ENCODE data around the gene REL.

REL gene

DNA sequence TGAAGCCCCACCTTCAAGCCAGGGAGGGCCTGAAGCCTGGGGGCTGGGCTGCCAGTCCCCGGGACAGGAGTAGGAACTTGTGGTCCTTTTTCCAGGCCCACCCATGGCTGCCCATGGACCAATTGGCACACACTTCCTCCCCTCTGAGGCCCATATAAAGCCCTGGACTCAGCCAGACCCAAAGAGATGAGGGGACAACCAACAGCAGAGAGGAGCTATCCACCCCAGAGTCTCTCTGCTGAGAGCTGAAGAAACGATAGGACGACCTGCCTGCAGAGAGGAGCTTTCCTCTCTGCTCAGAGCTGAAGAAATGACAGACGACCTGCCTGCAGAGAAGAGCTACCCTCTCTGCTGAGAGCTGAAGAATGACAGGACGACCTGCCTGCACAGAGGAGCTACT, 92.3 kb downstream of the REL start:
- no peak for DNase-seq (ENCODE audit: extremely low spot score)
- TF ChIP-seq NFRKB (IDR thresholded peaks at IDR 0.05) (no peak), FOXM1 (IDR thresholded peaks at IDR 0.05; ENCODE audit: borderline replicate concordance) (no peak), SUZ12 (IDR thresholded peaks at IDR 0.05) (no peak), L3MBTL2 (conservative IDR thresholded peaks at IDR 0.05) (no peak), ZNF384 (IDR thresholded peaks at IDR 0.05) (no peak), LEF1 (IDR thresholded peaks at IDR 0.05; ENCODE audit: borderline replicate concordance) (no peak), SP1 (IDR thresholded peaks at IDR 0.05) (no peak), ARNT (IDR thresholded peaks at IDR 0.05) (no peak), ELF4 (IDR thresholded peaks at IDR 0.05) (no peak), CTBP1 (IDR thresholded peaks at IDR 0.05; ENCODE audit: borderline replicate concordance) (no peak)
- TF ChIP-seq, protein P1, sequence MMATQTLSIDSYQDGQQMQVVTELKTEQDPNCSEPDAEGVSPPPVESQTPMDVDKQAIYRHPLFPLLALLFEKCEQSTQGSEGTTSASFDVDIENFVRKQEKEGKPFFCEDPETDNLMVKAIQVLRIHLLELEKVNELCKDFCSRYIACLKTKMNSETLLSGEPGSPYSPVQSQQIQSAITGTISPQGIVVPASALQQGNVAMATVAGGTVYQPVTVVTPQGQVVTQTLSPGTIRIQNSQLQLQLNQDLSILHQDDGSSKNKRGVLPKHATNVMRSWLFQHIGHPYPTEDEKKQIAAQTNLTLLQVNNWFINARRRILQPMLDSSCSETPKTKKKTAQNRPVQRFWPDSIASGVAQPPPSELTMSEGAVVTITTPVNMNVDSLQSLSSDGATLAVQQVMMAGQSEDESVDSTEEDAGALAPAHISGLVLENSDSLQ (IDR thresholded peaks at IDR 0.05), result no peak
- POLR2A ChIA-PET, result no interaction called here
- CTCF ChIA-PET, result interaction anchor here (0.6 to 0.7 kb wide), 2 partner anchors 10 to 27 kb away, joined by 3 to 5 read pairs; no protein-coding TSS in a partner anchor

DNA sequence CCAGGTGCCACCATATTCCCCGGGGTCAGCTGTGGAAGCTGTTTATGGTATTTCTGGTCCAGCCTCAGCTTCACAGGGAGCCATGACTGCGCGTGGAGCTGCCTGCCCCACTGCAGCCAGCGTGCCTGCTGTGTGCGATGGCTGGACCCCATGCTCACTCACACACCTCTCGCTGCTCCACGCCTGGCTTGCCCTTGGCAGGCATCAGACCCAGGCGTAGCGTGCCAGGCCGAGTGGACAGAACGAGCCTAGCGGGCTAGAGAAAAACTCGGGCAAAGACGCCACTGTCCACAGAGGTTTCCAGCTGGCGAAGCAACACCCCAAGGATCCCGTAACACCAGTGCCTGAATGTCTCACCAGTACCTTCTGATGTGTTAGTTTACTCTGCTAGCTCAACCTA, 93.3 kb downstream of the REL start:
- POLR2A ChIA-PET, result no interaction called here
- no peak for DNase-seq (ENCODE audit: extremely low spot score)
- TF ChIP-seq HDGF (IDR thresholded peaks at IDR 0.05; ENCODE audit: borderline replicate concordance), result no peak
- no peak for TF ChIP-seq FOXK2 (IDR thresholded peaks at IDR 0.05)
- no peak for TF ChIP-seq SP1 (IDR thresholded peaks at IDR 0.05)
- TF ChIP-seq CTBP1 (IDR thresholded peaks at IDR 0.05; ENCODE audit: borderline replicate concordance), result no peak
- TF ChIP-seq NFRKB (IDR thresholded peaks at IDR 0.05), result no peak
- TF ChIP-seq ELF4 (IDR thresholded peaks at IDR 0.05), result no peak
- TF ChIP-seq LEF1 (IDR thresholded peaks at IDR 0.05; ENCODE audit: borderline replicate concordance), result no peak
- no peak for TF ChIP-seq TARDBP (IDR thresholded peaks at IDR 0.05)
- TF ChIP-seq, protein P1 (IDR thresholded peaks at IDR 0.05), result no peak
- TF ChIP-seq ARNT (IDR thresholded peaks at IDR 0.05), result no peak
- no peak for TF ChIP-seq FOXM1 (IDR thresholded peaks at IDR 0.05; ENCODE audit: borderline replicate concordance)
- TF ChIP-seq BHLHE40 (IDR thresholded peaks at IDR 0.05; ENCODE audit: borderline replicate concordance), result no peak
- TF ChIP-seq L3MBTL2 (conservative IDR thresholded peaks at IDR 0.05), result no peak
- TF ChIP-seq FOXA1 (IDR thresholded peaks at IDR 0.05), result no peak
- no peak for TF ChIP-seq SUZ12 (IDR thresholded peaks at IDR 0.05)
- TF ChIP-seq ZNF384 (IDR thresholded peaks at IDR 0.05), result no peak
- CTCF ChIA-PET, result no interaction called here
